ENCODE data around the gene FSD1L. TPM values are rescaled to one million over a fixed set of nuclear protein-coding genes. Genes with fewer than 3 reads are reported as not detected.

The FSD1L gene
- total and polyA plus RNA-seq, 2 of the 13 experiments (the other 11 are each of a cell fraction or from before 2014, with no cell fraction given) = 4.1 to 5.1 TPM

GRCh38 chr9:105447814-105448812 is at the start of gene FSD1L (continued):
- TF ChIP-seq, protein P1, sequence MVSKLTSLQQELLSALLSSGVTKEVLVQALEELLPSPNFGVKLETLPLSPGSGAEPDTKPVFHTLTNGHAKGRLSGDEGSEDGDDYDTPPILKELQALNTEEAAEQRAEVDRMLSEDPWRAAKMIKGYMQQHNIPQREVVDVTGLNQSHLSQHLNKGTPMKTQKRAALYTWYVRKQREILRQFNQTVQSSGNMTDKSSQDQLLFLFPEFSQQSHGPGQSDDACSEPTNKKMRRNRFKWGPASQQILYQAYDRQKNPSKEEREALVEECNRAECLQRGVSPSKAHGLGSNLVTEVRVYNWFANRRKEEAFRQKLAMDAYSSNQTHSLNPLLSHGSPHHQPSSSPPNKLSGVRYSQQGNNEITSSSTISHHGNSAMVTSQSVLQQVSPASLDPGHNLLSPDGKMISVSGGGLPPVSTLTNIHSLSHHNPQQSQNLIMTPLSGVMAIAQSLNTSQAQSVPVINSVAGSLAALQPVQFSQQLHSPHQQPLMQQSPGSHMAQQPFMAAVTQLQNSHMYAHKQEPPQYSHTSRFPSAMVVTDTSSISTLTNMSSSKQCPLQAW (CRISPR knock-in tag; IDR thresholded peaks at IDR 0.05) = no peak; the same call in 1 of the 2 replicates
- no peak for TF ChIP-seq HMGA1 (CRISPR knock-in tag; conservative IDR thresholded peaks at IDR 0.05)
- TF ChIP-seq ZFYVE20 (CRISPR knock-in tag; IDR thresholded peaks at IDR 0.05; ENCODE audit: borderline replicate concordance, low read depth) = no peak
- no peak for TF ChIP-seq ETV6 (CRISPR knock-in tag; conservative IDR thresholded peaks at IDR 0.05)
- no peak; the same call in 1 of the 2 replicates for TF ChIP-seq ZBTB7B (CRISPR knock-in tag; IDR thresholded peaks at IDR 0.05)
- no peak for TF ChIP-seq XBP1 (CRISPR knock-in tag; IDR thresholded peaks at IDR 0.05)
- peak; percentile 85; the same call in 1 of the 2 replicates for TF ChIP-seq TARDBP (CRISPR knock-in tag; IDR thresholded peaks at IDR 0.05)
- no peak for TF ChIP-seq NFE2 (CRISPR knock-in tag; IDR thresholded peaks at IDR 0.05)
- peak; percentile 29; the same call in 1 of the 2 replicates for TF ChIP-seq ZSCAN21 (CRISPR knock-in tag; IDR thresholded peaks at IDR 0.05; ENCODE audit: borderline replicate concordance)
- TF ChIP-seq, protein P2, sequence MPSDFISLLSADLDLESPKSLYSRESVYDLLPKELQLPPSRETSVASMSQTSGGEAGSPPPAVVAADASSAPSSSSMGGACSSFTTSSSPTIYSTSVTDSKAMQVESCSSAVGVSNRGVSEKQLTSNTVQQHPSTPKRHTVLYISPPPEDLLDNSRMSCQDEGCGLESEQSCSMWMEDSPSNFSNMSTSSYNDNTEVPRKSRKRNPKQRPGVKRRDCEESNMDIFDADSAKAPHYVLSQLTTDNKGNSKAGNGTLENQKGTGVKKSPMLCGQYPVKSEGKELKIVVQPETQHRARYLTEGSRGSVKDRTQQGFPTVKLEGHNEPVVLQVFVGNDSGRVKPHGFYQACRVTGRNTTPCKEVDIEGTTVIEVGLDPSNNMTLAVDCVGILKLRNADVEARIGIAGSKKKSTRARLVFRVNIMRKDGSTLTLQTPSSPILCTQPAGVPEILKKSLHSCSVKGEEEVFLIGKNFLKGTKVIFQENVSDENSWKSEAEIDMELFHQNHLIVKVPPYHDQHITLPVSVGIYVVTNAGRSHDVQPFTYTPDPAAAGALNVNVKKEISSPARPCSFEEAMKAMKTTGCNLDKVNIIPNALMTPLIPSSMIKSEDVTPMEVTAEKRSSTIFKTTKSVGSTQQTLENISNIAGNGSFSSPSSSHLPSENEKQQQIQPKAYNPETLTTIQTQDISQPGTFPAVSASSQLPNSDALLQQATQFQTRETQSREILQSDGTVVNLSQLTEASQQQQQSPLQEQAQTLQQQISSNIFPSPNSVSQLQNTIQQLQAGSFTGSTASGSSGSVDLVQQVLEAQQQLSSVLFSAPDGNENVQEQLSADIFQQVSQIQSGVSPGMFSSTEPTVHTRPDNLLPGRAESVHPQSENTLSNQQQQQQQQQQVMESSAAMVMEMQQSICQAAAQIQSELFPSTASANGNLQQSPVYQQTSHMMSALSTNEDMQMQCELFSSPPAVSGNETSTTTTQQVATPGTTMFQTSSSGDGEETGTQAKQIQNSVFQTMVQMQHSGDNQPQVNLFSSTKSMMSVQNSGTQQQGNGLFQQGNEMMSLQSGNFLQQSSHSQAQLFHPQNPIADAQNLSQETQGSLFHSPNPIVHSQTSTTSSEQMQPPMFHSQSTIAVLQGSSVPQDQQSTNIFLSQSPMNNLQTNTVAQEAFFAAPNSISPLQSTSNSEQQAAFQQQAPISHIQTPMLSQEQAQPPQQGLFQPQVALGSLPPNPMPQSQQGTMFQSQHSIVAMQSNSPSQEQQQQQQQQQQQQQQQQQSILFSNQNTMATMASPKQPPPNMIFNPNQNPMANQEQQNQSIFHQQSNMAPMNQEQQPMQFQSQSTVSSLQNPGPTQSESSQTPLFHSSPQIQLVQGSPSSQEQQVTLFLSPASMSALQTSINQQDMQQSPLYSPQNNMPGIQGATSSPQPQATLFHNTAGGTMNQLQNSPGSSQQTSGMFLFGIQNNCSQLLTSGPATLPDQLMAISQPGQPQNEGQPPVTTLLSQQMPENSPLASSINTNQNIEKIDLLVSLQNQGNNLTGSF (CRISPR knock-in tag; IDR thresholded peaks at IDR 0.05) = no peak
- no peak for TF ChIP-seq MEF2D (CRISPR knock-in tag; IDR thresholded peaks at IDR 0.05)
- TF ChIP-seq ZSCAN9 (CRISPR knock-in tag; IDR thresholded peaks at IDR 0.05; ENCODE audit: borderline replicate concordance) = no peak
- no peak for TF ChIP-seq HNRNPUL1 (IDR thresholded peaks at IDR 0.05; ENCODE audit: low read depth, low read length)
- TF ChIP-seq ZNF800 (CRISPR knock-in tag; IDR thresholded peaks at IDR 0.05) = 0 out of 2 replicates have a peak, but pooled peaks have one; percentile 54
- no peak; the same call in 1 of the 2 replicates for TF ChIP-seq ZNF780A (CRISPR knock-in tag; IDR thresholded peaks at IDR 0.05)
- no peak for TF ChIP-seq MIXL1 (CRISPR knock-in tag; IDR thresholded peaks at IDR 0.05)
- no peak for TF ChIP-seq ZNF589 (CRISPR knock-in tag; conservative IDR thresholded peaks at IDR 0.05)
- TF ChIP-seq CERS6 (CRISPR knock-in tag; IDR thresholded peaks at IDR 0.05) = no peak

Data from HepG2 (cell line).